GM12878 (cell line): ENCODE data around the gene ADAMTS13. TPM values are rescaled to one million over a fixed set of nuclear protein-coding genes. Genes with fewer than 3 reads are reported as not detected.

Source experiments
- ATAC-seq: fragments of 200-7000 bp; cut with Tn5 transposase; 3 replicates; pipeline ENCODE4 v1.9.1; 2020; ENCODE audit warnings: mild to moderate bottlenecking, moderate library complexity
- BruUV-seq: library from RNA; stranded (reverse); fragments of 400-500 nt; replicated peaks from 2 replicates; lab custom pipeline; 2021; lab: Mats Ljungman, UMichigan
- CTCF ChIA-PET: fragments of 300-600 bp; sonication (Branson Sonifier 250); formaldehyde crosslinking; extraction: SDS; loops from one replicate; lab custom pipeline; 2021; ENCODE audit warnings: inconsistent platforms; lab: Yijun Ruan, JAX
- POLR2A ChIA-PET: fragments of 350-600 bp; formaldehyde crosslinking; extraction: SDS; loops from one replicate; lab custom pipeline; 2021; ENCODE audit warnings: inconsistent platforms; lab: Charles Lee
- RAD21 ChIA-PET: fragments of 300-600 bp; sonication (Branson Sonifier 250); formaldehyde crosslinking; loops from one replicate; lab custom pipeline; 2023; ENCODE audit warnings: antibody characterized with exemption; ENCODE audit not compliant: unreplicated experiment; lab: Charles Lee
- SMC1A ChIA-PET: fragments of 300-600 bp; sonication (Branson Sonifier 250); formaldehyde crosslinking; loops from one replicate; lab custom pipeline; 2023; ENCODE audit not compliant: unreplicated experiment, uncharacterized antibody; lab: Charles Lee
- DNase-seq: peaks from one replicate; pipeline ENCODE4 v3.0.0-alpha.2; 2011; ENCODE audit warnings: low read depth, low spot score
- FAIRE-seq: peaks from 3 replicates; lab custom pipeline; 2011; peaks lifted over from hg19 to GRCh38; lab: Jason Lieb, UNC
- H2AFZ ChIP-seq: 2 replicates; pipeline ENCODE4 v1.6.0; 2011; ENCODE audit warnings: low read depth, low read length, control low read depth; ENCODE audit not compliant: control insufficient read depth
- H3K27ac ChIP-seq: 2 replicates; pipeline ENCODE4 v1.5.1; 2011; ENCODE audit warnings: control low read depth; ENCODE audit not compliant: control insufficient read depth, insufficient read depth
- H3K27me3 ChIP-seq, 2 experiments: replicated peaks in 1 of 2; 2 replicates each; pipeline versions ENCODE4 v1.6.0 to v1.6.1; 2011; ENCODE audit warnings: low read length in 1 of 2; ENCODE audit not compliant: control insufficient read depth in 2 of 2, insufficient read depth in 2 of 2
- H3K36me3 ChIP-seq, 2 experiments: 2 replicates each; pipeline ENCODE4 v1.5.1; 2011; ENCODE audit warnings: low read length in 1 of 2; ENCODE audit not compliant: control insufficient read depth in 2 of 2, insufficient read depth in 2 of 2
- H3K4me1 ChIP-seq: 2 replicates; pipeline ENCODE4 v1.6.1; 2011; ENCODE audit warnings: mild to moderate bottlenecking, low read length, moderate library complexity, mixed read lengths; ENCODE audit not compliant: control insufficient read depth, insufficient read depth
- H3K4me2 ChIP-seq: 2 replicates; pipeline ENCODE4 v1.6.0; 2011; ENCODE audit warnings: control low read depth; ENCODE audit not compliant: control insufficient read depth, insufficient read depth
- H3K4me3 ChIP-seq: fragments of 200-600 bp; sonication (generic); 2 replicates; pipeline ENCODE4 v1.5.1; 2016
- H3K79me2 ChIP-seq: 2 replicates; pipeline ENCODE4 v1.6.0; 2011; ENCODE audit warnings: low read length; ENCODE audit not compliant: control insufficient read depth, insufficient read depth
- H3K9ac ChIP-seq: 2 replicates; pipeline ENCODE4 v1.8.0; 2011; ENCODE audit warnings: low read length, control low read depth, mixed read lengths; ENCODE audit not compliant: control insufficient read depth, insufficient read depth
- H3K9me3 ChIP-seq: replicated peaks from 3 replicates; pipeline ENCODE4 v1.5.1; 2011; ENCODE audit warnings: mild to moderate bottlenecking, low read length; ENCODE audit not compliant: control insufficient read depth, insufficient read depth
- H4K20me1 ChIP-seq: 2 replicates; pipeline ENCODE4 v1.6.0; 2011; ENCODE audit not compliant: control insufficient read depth, insufficient read depth
- ATF7 ChIP-seq: fragments of 450-650 bp; IDR thresholded peaks from 2 replicates; pipeline ENCODE4 v1.6.1; 2016; ENCODE audit warnings: low read depth, mild to moderate bottlenecking
- BACH1 ChIP-seq: fragments of 450-650 bp; IDR thresholded peaks from 2 replicates; pipeline ENCODE4 v1.6.1; 2017; ENCODE audit warnings: mild to moderate bottlenecking, borderline replicate concordance
- BMI1 ChIP-seq: fragments of 450-650 bp; IDR thresholded peaks from 2 replicates; pipeline ENCODE4 v1.6.1; 2016; ENCODE audit warnings: mild to moderate bottlenecking, moderate library complexity, borderline replicate concordance
- EED ChIP-seq: sonication (generic); IDR thresholded peaks from 2 replicates; pipeline ENCODE4 v1.6.1; 2016; ENCODE audit warnings: antibody characterized with exemption, low read depth
- GATAD2B ChIP-seq: fragments of 450-650 bp; conservative IDR thresholded peaks from 2 replicates; pipeline ENCODE4 v1.6.1; 2017; ENCODE audit warnings: low read depth, mild to moderate bottlenecking, moderate library complexity
- HDAC6 ChIP-seq: fragments of 200-600 bp; sonication (generic); IDR thresholded peaks from one replicate; pipeline ENCODE4 v1.8.0; 2017; ENCODE audit warnings: antibody characterized with exemption; ENCODE audit not compliant: unreplicated experiment
- IKZF2 ChIP-seq, 2 experiments: fragments of 450-650 bp; IDR thresholded peaks; 2 replicates each; pipeline ENCODE4 v1.6.1; 2017; ENCODE audit warnings: mild to moderate bottlenecking in 2 of 2, moderate library complexity in 2 of 2
- JUNB ChIP-seq: IDR thresholded peaks from 2 replicates; pipeline ENCODE4 v1.6.1; 2016; ENCODE audit warnings: antibody characterized with exemption, mild to moderate bottlenecking
- MEF2A ChIP-seq: IDR thresholded peaks from 2 replicates; pipeline ENCODE4 v1.6.1; 2011; ENCODE audit warnings: low read depth, mild to moderate bottlenecking, low read length, moderate library complexity; ENCODE audit not compliant: insufficient read depth
- POLR2A ChIP-seq: IDR thresholded peaks from 2 replicates; pipeline ENCODE4 v1.6.1; 2011; ENCODE audit warnings: low read depth, mild to moderate bottlenecking, low read length
- POLR2AphosphoS2 ChIP-seq: IDR thresholded peaks from 2 replicates; pipeline ENCODE4 v1.6.1; 2011; ENCODE audit warnings: low read depth, mild to moderate bottlenecking, low read length, improper control_type of control experiment, moderate library complexity
- POLR2AphosphoS5 ChIP-seq: IDR thresholded peaks from 2 replicates; pipeline ENCODE4 v1.6.1; 2011; ENCODE audit warnings: mild to moderate bottlenecking, low read length, inconsistent platforms
- SRF ChIP-seq, 2 experiments: IDR thresholded peaks; 2 replicates each; pipeline ENCODE4 v1.6.1; 2011; ENCODE audit warnings: low read depth in 2 of 2, low read length in 2 of 2, mild to moderate bottlenecking in 1 of 2, moderate library complexity in 1 of 2
- TCF12 ChIP-seq: IDR thresholded peaks from 2 replicates; pipeline ENCODE4 v1.6.1; 2011; ENCODE audit warnings: low read depth, mild to moderate bottlenecking, low read length
- YBX1 ChIP-seq: fragments of 450-650 bp; IDR thresholded peaks from 2 replicates; pipeline ENCODE4 v1.6.1; 2016; ENCODE audit warnings: antibody characterized with exemption
- ZNF274 ChIP-seq: IDR thresholded peaks from one replicate; pipeline ENCODE4 v1.8.0; 2011; ENCODE audit not compliant: insufficient read length, insufficient read depth
- ZNF622 ChIP-seq: fragments of 450-650 bp; IDR thresholded peaks from 2 replicates; pipeline ENCODE4 v1.6.1; 2017; ENCODE audit warnings: mild to moderate bottlenecking, inconsistent platforms
- WGBS: methylation state at CpG from one replicate; pipeline ENCODE4 v1.1.6; 2016; ENCODE audit warnings: low lambda C conversion rate; ENCODE audit not compliant: insufficient replicate concordance, insufficient coverage; ENCODE audit errors: missing lambda C conversion rate; 5-methylcytosine and 5-hydroxymethylcytosine counted together
- in situ Hi-C: fragments of 300-500 bp; cut with MboI; formaldehyde crosslinking; loops from 9 replicates; pipeline ENCODE4 v1.14.3; 2018; ENCODE audit warnings: mixed read lengths
- intact Hi-C: fragments of 100-400 bp; cut with micrococcal nuclease; formaldehyde crosslinking; loops from one replicate; pipeline ENCODE4 v1.14.2; 2022; ENCODE audit not compliant: unreplicated experiment
- polyA plus RNA-seq, 11 experiments: library from polyadenylated mRNA; depleted of rRNA in 4 of 11; unstranded in 6 of 11; stranded (reverse) in 5 of 11; fragments of >200 nt; fragmentation: Nextera tagmentation in 4 of 11; fragmentation: Illumina TruSeq in 1 of 11; extraction: Ambion mirVana in 4 of 11; extraction: Trizol in 1 of 11; gene quantifications; 1 replicate in 1 of 11; 2 replicates in 10 of 11; pipeline versions ENCODE4 v1.2.1 to v1.2.3, GENCODE V29; 2011 to 2016; ENCODE audit warnings: inconsistent platforms in 2 of 11, missing spikeins in 2 of 11, low read depth in 1 of 11
- total RNA-seq, 4 experiments: library from RNA; depleted of rRNA in 3 of 4; stranded (reverse); fragments of >200 nt in 3 of 4; fragmentation: Illumina TruSeq in 1 of 4; extraction: Trizol in 1 of 4; gene quantifications; 2 replicates each; pipeline versions ENCODE4 v1.2.1 to v1.2.3, GENCODE V29; 2013 to 2021
- TF ChIP-seq, protein P1 (sequence below): fragments of 450-650 bp; conservative IDR thresholded peaks from 2 replicates; pipeline ENCODE4 v1.6.1; 2017; ENCODE audit warnings: mild to moderate bottlenecking, moderate library complexity
- TF ChIP-seq, protein P2 (sequence below), 3 experiments: IDR thresholded peaks in 2 of 3; conservative IDR thresholded peaks in 1 of 3; 2 replicates each; pipeline ENCODE4 v1.5.1; 2011; ENCODE audit warnings: low read depth in 3 of 3, low read length in 3 of 3, mild to moderate bottlenecking in 3 of 3, control low read depth in 2 of 3, moderate library complexity in 2 of 3, inconsistent platforms in 1 of 3, mixed read lengths in 1 of 3; ENCODE audit not compliant: control insufficient read depth in 2 of 3, insufficient read depth in 1 of 3; ENCODE audit errors: extremely low read depth in 1 of 3

Gene ADAMTS13
- total and polyA plus RNA-seq, 10 of the 15 experiments (the other 5 are each of a cell fraction or from before 2014, with no cell fraction given) = 0.08 to 2.4 (median 0.28) TPM

GRCh38 chr9:133375724-133376654 lies 46.2 kb upstream of the ADAMTS13 start, which contains the start of the genes STKLD1 and SURF4:
STKLD1 (plus strand) TSS chr9:133376366; CDS start chr9:133376474, 108 bp downstream.
SURF4 (minus strand) TSS chr9:133376060; CDS start chr9:133375969, 91 bp downstream.
- H3K27ac ChIP-seq = peak within 1 kb of the TSS; percentile 78
- peaks cover 18% of the 10 kb centered on the region for H3K4me1 ChIP-seq
- DNase-seq (peak; percentile 73), ATAC-seq (peak; percentile 94), FAIRE-seq (no peak)
- ChIA-PET CTCF (interaction anchor here (0.6 to 1.8 kb wide), 9 partner anchors 10 to 939 kb away, joined by 3 to 5 read pairs (median 3); no protein-coding TSS in a partner anchor), RAD21 (interaction anchor here (0.6 to 1.6 kb wide), 2 partner anchors 21 to 28 kb away, joined by 3 to 4 read pairs; partner anchors contain the start of genes MED22 and RPL7A), SMC1A (interaction anchor here (0.9 to 1.2 kb wide), 4 partner anchors 12 to 104 kb away, joined by 3 to 4 read pairs (median 4); partner anchors contain the start of genes MED22 and RPL7A), POLR2A (interaction anchor here (0.9 to 2.9 kb wide), 5 partner anchors 20 to 41 kb away, joined by 3 to 12 read pairs (median 9); partner anchors contain the start of genes MED22, REXO4, RPL7A and SURF1)
- H3K36me3 ChIP-seq = peaks cover 0 to 3% of the 10 kb centered on the region in 2 experiments; a peak in 2 of 4 replicates
- H3K9me3 ChIP-seq = no peaks in the 10 kb centered on the region; the same call in 2 of the 3 replicates
- H3K9ac ChIP-seq = peak within 1 kb of the TSS; percentile 93
- no TSS peak for BruUV-seq
- peaks cover 49% of the 10 kb centered on the region for H3K79me2 ChIP-seq
- H4K20me1 ChIP-seq = peaks cover 7% of the 10 kb centered on the region
- peak within 1 kb of the TSS; percentile 97 for H3K4me3 ChIP-seq
- H3K27me3 ChIP-seq = no peaks in the 10 kb centered on the region
- WGBS = 3% methylated on average over 54 of the region's 120 CpGs
- H2AFZ ChIP-seq = peak within 1 kb of the TSS; percentile 86
- intact Hi-C loops = loop anchor here (5.0 kb wide), 1 partner anchor 41 kb away; the partner anchor contains the start of gene REXO4
- in situ Hi-C loops = no loop called here
- H3K4me2 ChIP-seq = peak within 1 kb of the TSS; percentile 97
- TF ChIP-seq BACH1 = peak; percentile 81; the same call in 1 of the 2 replicates
- TF ChIP-seq POLR2AphosphoS5 = peak; percentile 83
- no peak for TF ChIP-seq YBX1
- 0 out of 2 replicates have a peak, but pooled peaks have one; percentile 21 for TF ChIP-seq MEF2A
- peak; percentile 67; the same call in 1 of the 2 replicates for TF ChIP-seq POLR2AphosphoS2
- TF ChIP-seq GATAD2B = peak; percentile 98
- no peak for TF ChIP-seq BMI1
- no peak for TF ChIP-seq ZNF274
- peak; percentile 5 to 49; a peak in 1 of 4 replicates for TF ChIP-seq SRF (IDR thresholded peaks at IDR 0.05; ENCODE audit: low read depth in 2 of 2, low read length in 2 of 2)
- no peak for TF ChIP-seq ZNF622
- TF ChIP-seq EED = no peak
- no peak for TF ChIP-seq IKZF2 (IDR thresholded peaks at IDR 0.05)
- TF ChIP-seq, protein P1, sequence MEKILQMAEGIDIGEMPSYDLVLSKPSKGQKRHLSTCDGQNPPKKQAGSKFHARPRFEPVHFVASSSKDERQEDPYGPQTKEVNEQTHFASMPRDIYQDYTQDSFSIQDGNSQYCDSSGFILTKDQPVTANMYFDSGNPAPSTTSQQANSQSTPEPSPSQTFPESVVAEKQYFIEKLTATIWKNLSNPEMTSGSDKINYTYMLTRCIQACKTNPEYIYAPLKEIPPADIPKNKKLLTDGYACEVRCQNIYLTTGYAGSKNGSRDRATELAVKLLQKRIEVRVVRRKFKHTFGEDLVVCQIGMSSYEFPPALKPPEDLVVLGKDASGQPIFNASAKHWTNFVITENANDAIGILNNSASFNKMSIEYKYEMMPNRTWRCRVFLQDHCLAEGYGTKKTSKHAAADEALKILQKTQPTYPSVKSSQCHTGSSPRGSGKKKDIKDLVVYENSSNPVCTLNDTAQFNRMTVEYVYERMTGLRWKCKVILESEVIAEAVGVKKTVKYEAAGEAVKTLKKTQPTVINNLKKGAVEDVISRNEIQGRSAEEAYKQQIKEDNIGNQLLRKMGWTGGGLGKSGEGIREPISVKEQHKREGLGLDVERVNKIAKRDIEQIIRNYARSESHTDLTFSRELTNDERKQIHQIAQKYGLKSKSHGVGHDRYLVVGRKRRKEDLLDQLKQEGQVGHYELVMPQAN = peak; percentile 96; the same call in 1 of the 2 replicates
- no peak for TF ChIP-seq ATF7
- TF ChIP-seq JUNB = no peak
- TF ChIP-seq HDAC6 = no peak
- TF ChIP-seq, protein P2, sequence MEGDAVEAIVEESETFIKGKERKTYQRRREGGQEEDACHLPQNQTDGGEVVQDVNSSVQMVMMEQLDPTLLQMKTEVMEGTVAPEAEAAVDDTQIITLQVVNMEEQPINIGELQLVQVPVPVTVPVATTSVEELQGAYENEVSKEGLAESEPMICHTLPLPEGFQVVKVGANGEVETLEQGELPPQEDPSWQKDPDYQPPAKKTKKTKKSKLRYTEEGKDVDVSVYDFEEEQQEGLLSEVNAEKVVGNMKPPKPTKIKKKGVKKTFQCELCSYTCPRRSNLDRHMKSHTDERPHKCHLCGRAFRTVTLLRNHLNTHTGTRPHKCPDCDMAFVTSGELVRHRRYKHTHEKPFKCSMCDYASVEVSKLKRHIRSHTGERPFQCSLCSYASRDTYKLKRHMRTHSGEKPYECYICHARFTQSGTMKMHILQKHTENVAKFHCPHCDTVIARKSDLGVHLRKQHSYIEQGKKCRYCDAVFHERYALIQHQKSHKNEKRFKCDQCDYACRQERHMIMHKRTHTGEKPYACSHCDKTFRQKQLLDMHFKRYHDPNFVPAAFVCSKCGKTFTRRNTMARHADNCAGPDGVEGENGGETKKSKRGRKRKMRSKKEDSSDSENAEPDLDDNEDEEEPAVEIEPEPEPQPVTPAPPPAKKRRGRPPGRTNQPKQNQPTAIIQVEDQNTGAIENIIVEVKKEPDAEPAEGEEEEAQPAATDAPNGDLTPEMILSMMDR (IDR thresholded peaks at IDR 0.05 in 2 of 3, conservative IDR thresholded peaks at IDR 0.05 in 1 of 3; ENCODE audit: control insufficient read depth in 2 of 3, extremely low read depth in 1 of 3, insufficient read depth in 1 of 3, low read depth in 3 of 3, low read length in 3 of 3) = no peak
- TF ChIP-seq POLR2A = peak; percentile 97
- peak; percentile 48; the same call in 1 of the 2 replicates for TF ChIP-seq TCF12
